HepG2 (cell line): ENCODE results near the gene NAA35. TPM values are rescaled to one million over a fixed set of nuclear protein-coding genes. Genes with fewer than 3 reads are reported as not detected.

Experiments
- ATAC-seq: fragments of 200-7000 bp; cut with Tn5 transposase; 3 replicates; pipeline ENCODE4 v1.9.1; 2020; ENCODE audit warnings: mild to moderate bottlenecking, moderate library complexity
- BruUV-seq: library from RNA; stranded (reverse); fragments of 400-500 nt; replicated peaks from 2 replicates; lab custom pipeline; 2021; lab: Mats Ljungman, UMichigan
- CTCF ChIA-PET: fragments of 300-600 bp; formaldehyde crosslinking; extraction: SDS; loops from one replicate; lab custom pipeline; 2021; ENCODE audit warnings: low total read pairs, inconsistent platforms, low intra/inter-chr PET ratio; lab: Yijun Ruan, JAX
- POLR2A ChIA-PET: fragments of 350-600 bp; sonication (Branson Sonifier 250); formaldehyde crosslinking; loops from one replicate; lab custom pipeline; 2020; ENCODE audit warnings: antibody characterized with exemption, inconsistent platforms; lab: Yijun Ruan, JAX
- DNase-seq: peaks from one replicate; pipeline ENCODE4 v3.0.0-alpha.2; 2015; ENCODE audit warnings: low spot score
- FAIRE-seq: peaks from 3 replicates; lab custom pipeline; 2011; peaks lifted over from hg19 to GRCh38; lab: Jason Lieb, UNC
- H2AFZ ChIP-seq: one replicate; pipeline ENCODE4 v1.6.1; 2011; ENCODE audit warnings: low read length, inconsistent platforms
- H3K27ac ChIP-seq: fragments of 300-600 bp; 3 replicates; pipeline ENCODE4 v1.8.0; 2011; ENCODE audit warnings: mixed run types, mild to moderate bottlenecking, mixed read lengths, low read length, inconsistent platforms; ENCODE audit not compliant: insufficient read depth; ENCODE audit errors: extremely low read length
- H3K27me3 ChIP-seq, 2 experiments: fragments of 200-600 bp in 1 of 2; 2 replicates in 1 of 2; 3 replicates in 1 of 2; pipeline versions ENCODE4 v1.6.0 to v1.8.0; 2011; ENCODE audit warnings: low read length in 2 of 2, mild to moderate bottlenecking in 2 of 2, moderate library complexity in 2 of 2, inconsistent platforms in 1 of 2; ENCODE audit not compliant: insufficient read depth in 2 of 2, control insufficient read depth in 1 of 2
- H3K36me3 ChIP-seq, 2 experiments: fragments of 200-600 bp in 1 of 2; replicated peaks in 1 of 2; 2 replicates in 1 of 2; 3 replicates in 1 of 2; pipeline versions ENCODE4 v1.5.1 to v1.8.0; 2011; ENCODE audit warnings: low read length in 2 of 2, inconsistent platforms in 1 of 2; ENCODE audit not compliant: insufficient read depth in 2 of 2, control insufficient read depth in 1 of 2
- H3K4me1 ChIP-seq: 2 replicates; pipeline ENCODE4 v1.5.1; 2012; ENCODE audit warnings: low read length, inconsistent platforms; ENCODE audit not compliant: insufficient read depth
- H3K4me2 ChIP-seq: 2 replicates; pipeline ENCODE4 v1.6.0; 2011; ENCODE audit warnings: low read depth, low read length, inconsistent platforms
- H3K4me3 ChIP-seq, 3 experiments: fragments of 200-600 bp in 1 of 3; sonication (generic), shearing (Covaris generic) in 1 of 3; replicated peaks in 1 of 3; 2 replicates each; pipeline ENCODE4 v1.5.1; 2011 to 2016; ENCODE audit warnings: low read length in 3 of 3, inconsistent platforms in 2 of 3, low read depth in 2 of 3, mild to moderate bottlenecking in 2 of 3, control low read depth in 1 of 3, mixed read lengths in 1 of 3; ENCODE audit not compliant: insufficient read depth in 1 of 3
- H3K79me2 ChIP-seq: one replicate; pipeline ENCODE4 v1.6.1; 2011; ENCODE audit warnings: low read length, inconsistent platforms; ENCODE audit not compliant: insufficient read depth
- H3K9ac ChIP-seq: 2 replicates; pipeline ENCODE4 v1.6.0; 2011; ENCODE audit warnings: mild to moderate bottlenecking, low read depth, low read length, inconsistent platforms; ENCODE audit not compliant: insufficient read depth
- H3K9me3 ChIP-seq: 2 replicates; pipeline ENCODE4 v1.5.1; 2012; ENCODE audit warnings: mild to moderate bottlenecking, low read length
- H4K20me1 ChIP-seq: 2 replicates; pipeline ENCODE4 v1.6.0; 2011; ENCODE audit warnings: inconsistent platforms, mild to moderate bottlenecking, low read length, moderate library complexity; ENCODE audit not compliant: insufficient read depth
- CEBPG ChIP-seq: IDR thresholded peaks from 2 replicates; pipeline ENCODE4 v1.6.1; 2016
- ERF ChIP-seq: IDR thresholded peaks from 2 replicates; pipeline ENCODE4 v1.6.1; 2018; ENCODE audit warnings: missing biosample characterization, missing genetic modification reagents
- FOXA3 ChIP-seq: IDR thresholded peaks from 2 replicates; pipeline ENCODE4 v1.6.1; 2016; ENCODE audit warnings: missing genetic modification reagents, missing compliant biosample characterization
- HNRNPL ChIP-seq: fragments of 200-400 bp; formaldehyde crosslinking; IDR thresholded peaks from 2 replicates; pipeline ENCODE4 v1.6.1; 2017; ENCODE audit warnings: mild to moderate bottlenecking, low read depth, low read length
- NPAS2 ChIP-seq: sonication (generic); formaldehyde crosslinking; IDR thresholded peaks from 2 replicates; pipeline ENCODE4 v1.8.0; 2022; ENCODE audit warnings: mild to moderate bottlenecking, missing genetic modification reagents, borderline replicate concordance
- TAF1 ChIP-seq: sonication (generic); formaldehyde crosslinking; IDR thresholded peaks from 2 replicates; pipeline ENCODE4 v1.4.0; 2020; ENCODE audit warnings: missing genetic modification reagents
- ZFYVE20 ChIP-seq: sonication (generic); formaldehyde crosslinking; IDR thresholded peaks from 2 replicates; pipeline ENCODE4 v1.8.0; 2023; ENCODE audit warnings: low read depth, mild to moderate bottlenecking, moderate library complexity, missing genetic modification reagents, borderline replicate concordance
- ZNF660 ChIP-seq: sonication (generic); formaldehyde crosslinking; IDR thresholded peaks from 2 replicates; pipeline ENCODE4 v1.5.1; 2020; ENCODE audit warnings: mild to moderate bottlenecking, low read depth, missing genetic modification reagents, borderline replicate concordance
- WGBS: methylation state at CpG from one replicate; pipeline ENCODE4 v1.1.6; 2017; ENCODE audit warnings: low lambda C conversion rate; 5-methylcytosine and 5-hydroxymethylcytosine counted together
- in situ Hi-C: cut with HindIII; loops from 2 replicates; pipeline ENCODE4 v1.10.0; 2017; ENCODE audit warnings: low pct_unique_long_range_greater_than_20kb; ENCODE audit not compliant: extremely low pct_ligation_motif_present
- intact Hi-C: fragments of 100-400 bp; cut with micrococcal nuclease; formaldehyde crosslinking; loops from one replicate; pipeline ENCODE4 v1.10.0; 2022; ENCODE audit not compliant: unreplicated experiment
- polyA plus RNA-seq, 8 experiments: library from polyadenylated mRNA; depleted of rRNA in 3 of 8; stranded (reverse) in 7 of 8; unstranded in 1 of 8; fragments of >200 nt; fragmentation: Illumina TruSeq in 4 of 8; extraction: Trizol in 4 of 8; gene quantifications; 2 replicates each; pipeline versions ENCODE4 v1.2.1 to v1.2.3, GENCODE V29; 2011 to 2016; ENCODE audit warnings: low read depth in 4 of 8, missing spikeins in 1 of 8, mixed read lengths in 1 of 8; ENCODE audit not compliant: insufficient read depth in 1 of 8
- total RNA-seq, 5 experiments: library from RNA; depleted of rRNA; stranded (reverse); fragments of >200 nt; fragmentation: Illumina TruSeq; extraction: Trizol; gene quantifications; 2 replicates each; pipeline ENCODE4 v1.2.3, GENCODE V29; 2016; ENCODE audit warnings: low read depth in 1 of 5
- TF ChIP-seq, protein P1 (sequence below): sonication (generic); formaldehyde crosslinking; IDR thresholded peaks from 2 replicates; pipeline ENCODE4 v1.5.1; 2020; ENCODE audit warnings: mild to moderate bottlenecking, missing genetic modification reagents, moderate library complexity
- TF ChIP-seq, protein P2 (sequence below): sonication (generic); formaldehyde crosslinking; IDR thresholded peaks from 2 replicates; pipeline ENCODE4 v1.9.0; 2021; ENCODE audit warnings: mild to moderate bottlenecking, missing genetic modification reagents
- TF ChIP-seq, protein P3 (sequence below): sonication (generic); formaldehyde crosslinking; conservative IDR thresholded peaks from 2 replicates; pipeline ENCODE4 v1.5.0; 2020; ENCODE audit warnings: missing genetic modification reagents

Gene NAA35
- total and polyA plus RNA-seq, 2 of the 13 experiments (the other 11 are each of a cell fraction or from before 2014, with no cell fraction given): 21.6 to 28.9 TPM

DNA sequence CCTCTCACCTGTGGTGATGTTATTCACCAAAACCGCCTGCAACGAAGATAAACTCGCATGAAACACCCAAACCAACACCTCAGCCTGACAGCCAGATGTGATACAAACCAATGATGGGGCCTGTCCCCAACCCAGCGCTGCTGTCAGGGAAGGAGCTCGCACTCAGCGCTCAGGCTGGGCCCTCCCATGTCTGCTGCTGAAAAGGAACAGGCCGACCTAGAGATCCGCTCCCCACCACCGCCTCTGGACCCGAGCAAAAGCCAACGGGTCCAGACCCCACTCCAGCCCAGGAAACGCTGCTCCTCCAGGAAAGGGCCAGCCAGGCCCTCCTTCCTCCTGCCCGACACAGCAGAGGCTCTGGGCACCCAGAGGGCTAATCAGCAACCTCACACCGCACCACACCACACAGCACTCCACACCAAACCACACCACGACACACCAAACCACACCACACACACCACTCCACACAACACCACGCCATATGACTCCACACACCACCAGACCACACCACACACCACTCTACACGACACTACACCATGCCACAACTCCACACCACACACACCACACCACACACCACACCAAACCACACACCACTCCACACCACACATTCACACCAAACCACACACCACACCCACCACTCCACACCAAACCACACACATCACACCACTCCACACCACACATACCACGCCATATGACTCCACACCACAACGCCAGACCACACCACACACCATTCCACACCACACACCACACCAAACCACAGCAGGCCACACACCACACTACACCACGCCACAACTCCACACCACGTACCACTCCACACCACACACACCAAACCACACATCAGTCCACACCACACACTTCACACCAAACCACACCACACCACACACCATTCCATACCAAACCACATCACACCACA is 111.9 kb downstream of the NAA35 start:
- no peaks in the 10 kb centered on the region for H3K36me3 ChIP-seq
- BruUV-seq: no TSS peak
- FAIRE-seq: peak; percentile 40
- H3K4me2 ChIP-seq: no peak overlapping the region
- H4K20me1 ChIP-seq: 0 out of 2 replicates have a peak, but pooled peaks cover 4% of the 10 kb centered on the region
- no peak overlapping the region for H2AFZ ChIP-seq
- no peak overlapping the region for H3K27ac ChIP-seq
- peaks cover 6% of the 10 kb centered on the region; the same call in 1 of the 2 replicates for H3K4me1 ChIP-seq
- ChIA-PET CTCF (no interaction called here), POLR2A (no interaction called here)
- DNase-seq: no peak
- H3K9me3 ChIP-seq: no peaks in the 10 kb centered on the region
- peak; percentile 54 for ATAC-seq
- 56% methylated on average over 16 of the region's 21 CpGs for WGBS
- no peak overlapping the region for H3K9ac ChIP-seq
- H3K27me3 ChIP-seq: 0 out of 5 replicates have a peak, but pooled peaks cover 0 to 11% of the 10 kb centered on the region in 2 experiments
- H3K79me2 ChIP-seq: no peaks in the 10 kb centered on the region
- intact Hi-C loops: no loop called here
- no peak overlapping the region for H3K4me3 ChIP-seq
- in situ Hi-C loops: no loop called here
- TF ChIP-seq ERF (CRISPR knock-in tag) (no peak), FOXA3 (CRISPR knock-in tag) (no peak), CEBPG (CRISPR knock-in tag) (no peak), NPAS2 (no peak), HNRNPL (peak; percentile 49; the same call in 1 of the 2 replicates), TAF1 (no peak), ZFYVE20 (CRISPR knock-in tag) (no peak), ZNF660 (CRISPR knock-in tag) (no peak)
- TF ChIP-seq, protein P1, sequence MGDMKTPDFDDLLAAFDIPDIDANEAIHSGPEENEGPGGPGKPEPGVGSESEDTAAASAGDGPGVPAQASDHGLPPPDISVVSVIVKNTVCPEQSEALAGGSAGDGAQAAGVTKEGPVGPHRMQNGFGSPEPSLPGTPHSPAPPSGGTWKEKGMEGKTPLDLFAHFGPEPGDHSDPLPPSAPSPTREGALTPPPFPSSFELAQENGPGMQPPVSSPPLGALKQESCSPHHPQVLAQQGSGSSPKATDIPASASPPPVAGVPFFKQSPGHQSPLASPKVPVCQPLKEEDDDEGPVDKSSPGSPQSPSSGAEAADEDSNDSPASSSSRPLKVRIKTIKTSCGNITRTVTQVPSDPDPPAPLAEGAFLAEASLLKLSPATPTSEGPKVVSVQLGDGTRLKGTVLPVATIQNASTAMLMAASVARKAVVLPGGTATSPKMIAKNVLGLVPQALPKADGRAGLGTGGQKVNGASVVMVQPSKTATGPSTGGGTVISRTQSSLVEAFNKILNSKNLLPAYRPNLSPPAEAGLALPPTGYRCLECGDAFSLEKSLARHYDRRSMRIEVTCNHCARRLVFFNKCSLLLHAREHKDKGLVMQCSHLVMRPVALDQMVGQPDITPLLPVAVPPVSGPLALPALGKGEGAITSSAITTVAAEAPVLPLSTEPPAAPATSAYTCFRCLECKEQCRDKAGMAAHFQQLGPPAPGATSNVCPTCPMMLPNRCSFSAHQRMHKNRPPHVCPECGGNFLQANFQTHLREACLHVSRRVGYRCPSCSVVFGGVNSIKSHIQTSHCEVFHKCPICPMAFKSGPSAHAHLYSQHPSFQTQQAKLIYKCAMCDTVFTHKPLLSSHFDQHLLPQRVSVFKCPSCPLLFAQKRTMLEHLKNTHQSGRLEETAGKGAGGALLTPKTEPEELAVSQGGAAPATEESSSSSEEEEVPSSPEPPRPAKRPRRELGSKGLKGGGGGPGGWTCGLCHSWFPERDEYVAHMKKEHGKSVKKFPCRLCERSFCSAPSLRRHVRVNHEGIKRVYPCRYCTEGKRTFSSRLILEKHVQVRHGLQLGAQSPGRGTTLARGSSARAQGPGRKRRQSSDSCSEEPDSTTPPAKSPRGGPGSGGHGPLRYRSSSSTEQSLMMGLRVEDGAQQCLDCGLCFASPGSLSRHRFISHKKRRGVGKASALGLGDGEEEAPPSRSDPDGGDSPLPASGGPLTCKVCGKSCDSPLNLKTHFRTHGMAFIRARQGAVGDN (CRISPR knock-in tag): no peak
- TF ChIP-seq, protein P2, sequence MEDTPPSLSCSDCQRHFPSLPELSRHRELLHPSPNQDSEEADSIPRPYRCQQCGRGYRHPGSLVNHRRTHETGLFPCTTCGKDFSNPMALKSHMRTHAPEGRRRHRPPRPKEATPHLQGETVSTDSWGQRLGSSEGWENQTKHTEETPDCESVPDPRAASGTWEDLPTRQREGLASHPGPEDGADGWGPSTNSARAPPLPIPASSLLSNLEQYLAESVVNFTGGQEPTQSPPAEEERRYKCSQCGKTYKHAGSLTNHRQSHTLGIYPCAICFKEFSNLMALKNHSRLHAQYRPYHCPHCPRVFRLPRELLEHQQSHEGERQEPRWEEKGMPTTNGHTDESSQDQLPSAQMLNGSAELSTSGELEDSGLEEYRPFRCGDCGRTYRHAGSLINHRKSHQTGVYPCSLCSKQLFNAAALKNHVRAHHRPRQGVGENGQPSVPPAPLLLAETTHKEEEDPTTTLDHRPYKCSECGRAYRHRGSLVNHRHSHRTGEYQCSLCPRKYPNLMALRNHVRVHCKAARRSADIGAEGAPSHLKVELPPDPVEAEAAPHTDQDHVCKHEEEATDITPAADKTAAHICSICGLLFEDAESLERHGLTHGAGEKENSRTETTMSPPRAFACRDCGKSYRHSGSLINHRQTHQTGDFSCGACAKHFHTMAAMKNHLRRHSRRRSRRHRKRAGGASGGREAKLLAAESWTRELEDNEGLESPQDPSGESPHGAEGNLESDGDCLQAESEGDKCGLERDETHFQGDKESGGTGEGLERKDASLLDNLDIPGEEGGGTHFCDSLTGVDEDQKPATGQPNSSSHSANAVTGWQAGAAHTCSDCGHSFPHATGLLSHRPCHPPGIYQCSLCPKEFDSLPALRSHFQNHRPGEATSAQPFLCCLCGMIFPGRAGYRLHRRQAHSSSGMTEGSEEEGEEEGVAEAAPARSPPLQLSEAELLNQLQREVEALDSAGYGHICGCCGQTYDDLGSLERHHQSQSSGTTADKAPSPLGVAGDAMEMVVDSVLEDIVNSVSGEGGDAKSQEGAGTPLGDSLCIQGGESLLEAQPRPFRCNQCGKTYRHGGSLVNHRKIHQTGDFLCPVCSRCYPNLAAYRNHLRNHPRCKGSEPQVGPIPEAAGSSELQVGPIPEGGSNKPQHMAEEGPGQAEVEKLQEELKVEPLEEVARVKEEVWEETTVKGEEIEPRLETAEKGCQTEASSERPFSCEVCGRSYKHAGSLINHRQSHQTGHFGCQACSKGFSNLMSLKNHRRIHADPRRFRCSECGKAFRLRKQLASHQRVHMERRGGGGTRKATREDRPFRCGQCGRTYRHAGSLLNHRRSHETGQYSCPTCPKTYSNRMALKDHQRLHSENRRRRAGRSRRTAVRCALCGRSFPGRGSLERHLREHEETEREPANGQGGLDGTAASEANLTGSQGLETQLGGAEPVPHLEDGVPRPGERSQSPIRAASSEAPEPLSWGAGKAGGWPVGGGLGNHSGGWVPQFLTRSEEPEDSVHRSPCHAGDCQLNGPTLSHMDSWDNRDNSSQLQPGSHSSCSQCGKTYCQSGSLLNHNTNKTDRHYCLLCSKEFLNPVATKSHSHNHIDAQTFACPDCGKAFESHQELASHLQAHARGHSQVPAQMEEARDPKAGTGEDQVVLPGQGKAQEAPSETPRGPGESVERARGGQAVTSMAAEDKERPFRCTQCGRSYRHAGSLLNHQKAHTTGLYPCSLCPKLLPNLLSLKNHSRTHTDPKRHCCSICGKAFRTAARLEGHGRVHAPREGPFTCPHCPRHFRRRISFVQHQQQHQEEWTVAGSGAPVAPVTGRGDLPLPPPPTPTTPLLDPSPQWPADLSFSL (CRISPR knock-in tag): peak; percentile 88
- TF ChIP-seq, protein P3, sequence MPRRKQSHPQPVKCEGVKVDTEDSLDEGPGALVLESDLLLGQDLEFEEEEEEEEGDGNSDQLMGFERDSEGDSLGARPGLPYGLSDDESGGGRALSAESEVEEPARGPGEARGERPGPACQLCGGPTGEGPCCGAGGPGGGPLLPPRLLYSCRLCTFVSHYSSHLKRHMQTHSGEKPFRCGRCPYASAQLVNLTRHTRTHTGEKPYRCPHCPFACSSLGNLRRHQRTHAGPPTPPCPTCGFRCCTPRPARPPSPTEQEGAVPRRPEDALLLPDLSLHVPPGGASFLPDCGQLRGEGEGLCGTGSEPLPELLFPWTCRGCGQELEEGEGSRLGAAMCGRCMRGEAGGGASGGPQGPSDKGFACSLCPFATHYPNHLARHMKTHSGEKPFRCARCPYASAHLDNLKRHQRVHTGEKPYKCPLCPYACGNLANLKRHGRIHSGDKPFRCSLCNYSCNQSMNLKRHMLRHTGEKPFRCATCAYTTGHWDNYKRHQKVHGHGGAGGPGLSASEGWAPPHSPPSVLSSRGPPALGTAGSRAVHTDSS (CRISPR knock-in tag): no peak
